Measurements from ENCODE around the gene KLRC4.

DNA sequence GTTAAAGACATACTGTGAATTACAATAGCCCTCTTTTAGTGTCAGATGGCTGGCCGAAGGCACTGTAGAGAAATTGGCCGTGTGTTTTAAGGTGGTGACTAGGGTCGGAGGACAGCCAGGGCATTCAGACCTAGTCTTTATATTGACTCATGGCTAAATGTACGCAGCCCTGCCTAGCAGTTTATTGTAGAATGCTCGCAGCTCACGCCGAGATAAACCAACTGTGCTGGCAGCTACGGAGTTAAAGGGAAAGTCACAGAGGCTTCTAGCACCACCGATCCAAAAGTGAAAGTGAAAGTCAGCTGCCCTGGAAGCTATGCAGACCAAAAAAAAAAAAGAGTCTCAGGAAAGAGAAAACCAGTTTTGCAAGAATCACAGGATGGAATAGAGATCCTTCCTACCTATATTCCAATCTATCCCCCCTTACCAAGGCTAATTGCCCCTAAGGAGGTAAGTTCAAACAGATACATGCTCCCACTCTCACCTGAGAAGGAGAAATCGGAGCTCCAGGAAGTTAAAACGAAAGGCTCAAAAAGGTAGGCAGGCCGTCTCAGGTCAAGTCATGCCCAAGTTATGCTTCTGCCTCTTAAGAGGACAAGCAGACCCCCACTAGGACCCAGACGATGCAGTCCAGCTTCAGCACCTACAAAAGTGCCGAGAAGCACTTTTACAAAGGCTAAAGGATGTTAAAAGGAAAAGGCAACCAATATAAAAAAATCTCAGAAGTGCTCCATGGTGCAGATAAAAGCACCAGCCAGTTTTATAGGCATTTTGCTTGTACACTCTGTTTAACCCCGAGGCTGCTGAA lies 44.5 kb downstream of the KLRC4 start:
- TF ChIP-seq, protein P1, sequence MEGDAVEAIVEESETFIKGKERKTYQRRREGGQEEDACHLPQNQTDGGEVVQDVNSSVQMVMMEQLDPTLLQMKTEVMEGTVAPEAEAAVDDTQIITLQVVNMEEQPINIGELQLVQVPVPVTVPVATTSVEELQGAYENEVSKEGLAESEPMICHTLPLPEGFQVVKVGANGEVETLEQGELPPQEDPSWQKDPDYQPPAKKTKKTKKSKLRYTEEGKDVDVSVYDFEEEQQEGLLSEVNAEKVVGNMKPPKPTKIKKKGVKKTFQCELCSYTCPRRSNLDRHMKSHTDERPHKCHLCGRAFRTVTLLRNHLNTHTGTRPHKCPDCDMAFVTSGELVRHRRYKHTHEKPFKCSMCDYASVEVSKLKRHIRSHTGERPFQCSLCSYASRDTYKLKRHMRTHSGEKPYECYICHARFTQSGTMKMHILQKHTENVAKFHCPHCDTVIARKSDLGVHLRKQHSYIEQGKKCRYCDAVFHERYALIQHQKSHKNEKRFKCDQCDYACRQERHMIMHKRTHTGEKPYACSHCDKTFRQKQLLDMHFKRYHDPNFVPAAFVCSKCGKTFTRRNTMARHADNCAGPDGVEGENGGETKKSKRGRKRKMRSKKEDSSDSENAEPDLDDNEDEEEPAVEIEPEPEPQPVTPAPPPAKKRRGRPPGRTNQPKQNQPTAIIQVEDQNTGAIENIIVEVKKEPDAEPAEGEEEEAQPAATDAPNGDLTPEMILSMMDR (conservative IDR thresholded peaks at IDR 0.05): no peak
- no peak for TF ChIP-seq EZH2 (IDR thresholded peaks at IDR 0.05; ENCODE audit: low read depth)

Data from PC-9 (cell line).